Parathyroid adenoma (tissue), 2 donors: Measurements from ENCODE around the gene ITFG1.

Experiments
- H2AFZ ChIP-seq: fragments of 300-600 bp; sonication (generic); one replicate; pipeline ENCODE4 v1.7.0; 2017; ENCODE audit warnings: antibody characterized with exemption, mild to moderate bottlenecking
- H3K27ac ChIP-seq: fragments of 300-600 bp; sonication (generic); one replicate; pipeline ENCODE4 v1.7.0; 2017
- H3K27me3 ChIP-seq: fragments of 300-600 bp; sonication (generic); one replicate; pipeline ENCODE4 v1.7.0; 2017; ENCODE audit warnings: low read length; ENCODE audit not compliant: control insufficient read depth, insufficient read depth
- H3K36me3 ChIP-seq: fragments of 300-600 bp; sonication (generic); one replicate; pipeline ENCODE4 v1.7.0; 2017; ENCODE audit warnings: low read length; ENCODE audit not compliant: control insufficient read depth, insufficient read depth
- H3K4me1 ChIP-seq: fragments of 300-600 bp; sonication (generic); one replicate; pipeline ENCODE4 v1.7.0; 2017; ENCODE audit warnings: control low read depth
- H3K4me2 ChIP-seq: fragments of 300-600 bp; sonication (generic); one replicate; pipeline ENCODE4 v1.7.0; 2017; ENCODE audit warnings: low read length
- H3K4me3 ChIP-seq: fragments of 300-600 bp; sonication (generic); one replicate; pipeline ENCODE4 v1.7.0; 2017; ENCODE audit warnings: low read depth, low read length
- H3K79me2 ChIP-seq: fragments of 300-600 bp; sonication (generic); one replicate; pipeline ENCODE4 v1.7.0; 2017; ENCODE audit warnings: control low read depth
- H3K9ac ChIP-seq: fragments of 300-600 bp; sonication (generic); one replicate; pipeline ENCODE4 v1.7.0; 2017; ENCODE audit warnings: mild to moderate bottlenecking
- H3K9me3 ChIP-seq: fragments of 300-600 bp; sonication (generic); one replicate; pipeline ENCODE4 v1.7.0; 2017; ENCODE audit warnings: low read length; ENCODE audit not compliant: control insufficient read depth
- CTCF ChIP-seq: fragments of 300-600 bp; sonication (generic); IDR thresholded peaks from one replicate; pipeline ENCODE4 v1.7.0; 2017; ENCODE audit warnings: antibody characterized with exemption, mild to moderate bottlenecking
- donor health status: primary hyperparathyroidism.

The ITFG1 gene

DNA sequence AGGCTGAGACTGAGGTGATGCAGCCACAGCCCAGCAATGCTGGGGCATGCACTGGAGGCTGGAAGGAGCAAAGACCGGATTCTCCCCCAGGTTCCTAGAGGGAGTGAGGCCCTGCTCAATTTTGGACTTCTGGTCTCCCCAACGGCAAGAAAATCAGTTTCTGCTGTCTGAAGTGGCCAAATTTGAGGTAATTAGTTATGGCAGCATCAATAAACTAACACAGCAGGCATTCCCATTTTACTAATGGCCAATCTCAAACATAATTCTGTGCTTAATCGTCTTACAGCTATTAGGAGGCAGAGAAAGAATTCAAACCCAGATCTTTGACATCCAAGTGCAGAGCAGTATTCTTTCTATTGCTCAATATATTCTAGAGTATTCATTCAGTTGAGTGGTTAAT, 333.3 kb downstream of the ITFG1 start:
- no peaks in the 10 kb centered on the region for H3K9me3 ChIP-seq

DNA sequence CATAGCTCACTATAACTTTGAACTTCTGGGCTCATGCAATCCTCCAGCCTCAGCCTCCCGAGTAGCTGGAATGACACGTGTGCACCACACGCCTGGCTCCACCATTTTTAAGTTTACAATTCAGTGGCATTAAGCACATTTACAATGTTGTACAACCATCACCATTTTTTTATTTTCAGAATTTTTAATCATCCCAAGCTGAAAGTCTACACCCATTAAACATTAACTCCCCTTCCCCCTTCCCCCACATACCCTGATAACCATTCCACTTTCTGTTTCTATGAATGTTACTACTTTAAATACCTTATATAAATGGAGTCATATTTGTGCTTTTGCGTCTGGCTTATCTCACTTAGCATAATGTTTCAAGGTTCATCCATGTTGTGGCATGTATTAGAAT, 335.1 kb downstream of the ITFG1 start:
- H3K36me3 ChIP-seq, result no peaks in the 10 kb centered on the region
- no peak overlapping the region for H3K27ac ChIP-seq
- no peaks in the 10 kb centered on the region for H3K4me1 ChIP-seq
- H2AFZ ChIP-seq, result no peak overlapping the region
- H3K4me3 ChIP-seq, result no peak overlapping the region
- no peak overlapping the region for H3K9ac ChIP-seq
- no peak for TF ChIP-seq CTCF
- no peak overlapping the region for H3K4me2 ChIP-seq
- H3K9me3 ChIP-seq, result no peaks in the 10 kb centered on the region
- H3K79me2 ChIP-seq, result no peaks in the 10 kb centered on the region
- H3K27me3 ChIP-seq, result no peaks in the 10 kb centered on the region

More for the DNA sequence above, 333.3 kb downstream of the ITFG1 start:
- no peaks in the 10 kb centered on the region for H3K27me3 ChIP-seq
- TF ChIP-seq CTCF, result no peak
- no peaks in the 10 kb centered on the region for H3K36me3 ChIP-seq
- no peak overlapping the region for H3K9ac ChIP-seq
- H3K4me3 ChIP-seq, result no peak overlapping the region
- H3K4me1 ChIP-seq, result no peaks in the 10 kb centered on the region
- H3K79me2 ChIP-seq, result no peaks in the 10 kb centered on the region
- H3K27ac ChIP-seq, result no peak overlapping the region
- no peak overlapping the region for H2AFZ ChIP-seq
- no peak overlapping the region for H3K4me2 ChIP-seq

GRCh38 chr16:47113130-47113529, 347.7 kb downstream of the ITFG1 start:
- H3K9me3 ChIP-seq, result no peaks in the 10 kb centered on the region
- H3K4me3 ChIP-seq, result no peak overlapping the region
- H3K27ac ChIP-seq, result no peak overlapping the region
- H2AFZ ChIP-seq, result no peak overlapping the region
- H3K27me3 ChIP-seq, result no peaks in the 10 kb centered on the region
- no peaks in the 10 kb centered on the region for H3K36me3 ChIP-seq
- no peak overlapping the region for H3K9ac ChIP-seq
- TF ChIP-seq CTCF, result no peak
- H3K79me2 ChIP-seq, result no peaks in the 10 kb centered on the region
- H3K4me2 ChIP-seq, result no peak overlapping the region
- no peaks in the 10 kb centered on the region for H3K4me1 ChIP-seq

GRCh38 chr16:47110939-47111338, 349.9 kb downstream of the ITFG1 start:
- no peaks in the 10 kb centered on the region for H3K36me3 ChIP-seq
- H3K4me3 ChIP-seq, result no peak overlapping the region
- H2AFZ ChIP-seq, result no peak overlapping the region
- H3K27ac ChIP-seq, result no peak overlapping the region
- no peak overlapping the region for H3K4me2 ChIP-seq
- H3K9ac ChIP-seq, result no peak overlapping the region
- no peak for TF ChIP-seq CTCF
- no peaks in the 10 kb centered on the region for H3K79me2 ChIP-seq
- no peaks in the 10 kb centered on the region for H3K9me3 ChIP-seq
- no peaks in the 10 kb centered on the region for H3K27me3 ChIP-seq
- no peaks in the 10 kb centered on the region for H3K4me1 ChIP-seq

GRCh38 chr16:47109361-47109760, 351.5 kb downstream of the ITFG1 start:
- no peaks in the 10 kb centered on the region for H3K36me3 ChIP-seq
- H3K4me3 ChIP-seq, result no peak overlapping the region
- H3K27me3 ChIP-seq, result no peaks in the 10 kb centered on the region
- H3K9ac ChIP-seq, result no peak overlapping the region
- no peaks in the 10 kb centered on the region for H3K4me1 ChIP-seq
- no peak for TF ChIP-seq CTCF
- no peak overlapping the region for H3K27ac ChIP-seq
- H3K9me3 ChIP-seq, result no peaks in the 10 kb centered on the region
- H2AFZ ChIP-seq, result no peak overlapping the region
- no peak overlapping the region for H3K4me2 ChIP-seq
- no peaks in the 10 kb centered on the region for H3K79me2 ChIP-seq
